Endothelial cell of umbilical vein (primary cell): ENCODE data around the gene LRRC32. TPM values are rescaled to one million over a fixed set of nuclear protein-coding genes. Genes with fewer than 3 reads are reported as not detected.

Experiments used
- BruUV-seq: library from RNA; stranded (reverse); fragments of 400-500 nt; replicated peaks from 2 replicates; lab custom pipeline; 2021; lab: Mats Ljungman, UMichigan
- CTCF ChIA-PET: fragments of 300-600, 350-600 bp; sonication (Branson Sonifier 250); formaldehyde crosslinking; loops from one replicate; lab custom pipeline; 2021; ENCODE audit warnings: antibody characterized with exemption, inconsistent platforms; lab: Charles Lee
- POLR2A ChIA-PET: fragments of 300-600, 350-600 bp; sonication (Branson Sonifier 250); formaldehyde crosslinking; loops from one replicate; lab custom pipeline; 2021; ENCODE audit warnings: antibody characterized with exemption, inconsistent platforms; lab: Charles Lee
- DNase-seq: peaks from one replicate; pipeline ENCODE4 v3.0.0-alpha.2; 2011; ENCODE audit warnings: low read depth, low spot score
- FAIRE-seq: peaks from 2 replicates; lab custom pipeline; 2011; peaks lifted over from hg19 to GRCh38; lab: Jason Lieb, UNC
- H2AFZ ChIP-seq: 2 replicates; pipeline ENCODE4 v1.6.0; 2012; ENCODE audit warnings: low read depth, low read length, control low read depth, inconsistent platforms
- H3K27ac ChIP-seq: 2 replicates; pipeline ENCODE4 v1.5.1; 2011; ENCODE audit warnings: low read depth, mild to moderate bottlenecking, control low read depth, low read length, moderate library complexity; ENCODE audit not compliant: insufficient read depth
- H3K27me3 ChIP-seq, 2 experiments: 2 replicates each; pipeline versions ENCODE4 v1.6.0 to v1.6.1; 2011; ENCODE audit warnings: low read length in 2 of 2, mixed read lengths in 1 of 2; ENCODE audit not compliant: control insufficient read depth in 2 of 2, insufficient read depth in 2 of 2
- H3K36me3 ChIP-seq, 2 experiments: 2 replicates in 1 of 2; 3 replicates in 1 of 2; pipeline ENCODE4 v1.5.1; 2011; ENCODE audit warnings: low read length in 2 of 2, mild to moderate bottlenecking in 1 of 2, moderate library complexity in 1 of 2; ENCODE audit not compliant: control insufficient read depth in 2 of 2, insufficient read depth in 2 of 2; ENCODE audit errors: extremely low read depth in 1 of 2
- H3K4me1 ChIP-seq: 3 replicates; pipeline ENCODE4 v1.5.1; 2011; ENCODE audit warnings: mild to moderate bottlenecking, low read length; ENCODE audit not compliant: control insufficient read depth, insufficient read depth; ENCODE audit errors: extremely low read depth
- H3K4me2 ChIP-seq: 2 replicates; pipeline ENCODE4 v1.6.1; 2011; ENCODE audit warnings: low read length, control low read depth, mixed read lengths; ENCODE audit not compliant: insufficient read depth
- H3K4me3 ChIP-seq, 3 experiments: fragments of 200-600 bp in 1 of 3; sonication (generic), shearing (Covaris generic) in 1 of 3; replicated peaks in 1 of 3; 2 replicates each; pipeline ENCODE4 v1.5.1; 2011 to 2016; ENCODE audit warnings: control low read depth in 3 of 3, low read length in 3 of 3, mild to moderate bottlenecking in 2 of 3, inconsistent platforms in 1 of 3, low read depth in 1 of 3, moderate library complexity in 1 of 3; ENCODE audit not compliant: insufficient read depth in 1 of 3
- H3K79me2 ChIP-seq: 2 replicates; pipeline ENCODE4 v1.6.0; 2012; ENCODE audit warnings: low read length, inconsistent platforms; ENCODE audit not compliant: control insufficient read depth, insufficient read depth
- H3K9ac ChIP-seq: replicated peaks from 2 replicates; pipeline ENCODE3; 2011; ENCODE audit warnings: low read length, control low read depth; ENCODE audit not compliant: insufficient read depth; ENCODE audit errors: extremely low read depth
- H3K9me1 ChIP-seq: replicated peaks from 3 replicates; pipeline ENCODE4 v1.6.0; 2011; ENCODE audit warnings: mild to moderate bottlenecking, low read length; ENCODE audit not compliant: control insufficient read depth, insufficient read depth; ENCODE audit errors: extremely low read depth
- H3K9me3 ChIP-seq: replicated peaks from 2 replicates; pipeline ENCODE4 v1.5.1; 2012; ENCODE audit warnings: low read length, inconsistent platforms; ENCODE audit not compliant: control insufficient read depth, insufficient read depth
- H4K20me1 ChIP-seq: replicated peaks from 2 replicates; pipeline ENCODE3; 2011; ENCODE audit warnings: mild to moderate bottlenecking, low read length; ENCODE audit not compliant: control insufficient read depth, insufficient read depth; ENCODE audit errors: extremely low read depth
- CTCF ChIP-seq, 2 donors: IDR thresholded peaks; 1 replicate in 1 of 2; 2 replicates in 1 of 2; pipeline ENCODE4 v1.5.1; 2011; ENCODE audit warnings: low read length in 2 of 2, mild to moderate bottlenecking in 2 of 2, moderate library complexity in 2 of 2, control low read depth in 1 of 2, inconsistent platforms in 1 of 2, low read depth in 1 of 2; ENCODE audit not compliant: insufficient read depth in 1 of 2; ENCODE audit errors: extremely low read depth in 1 of 2
- EZH2 ChIP-seq: IDR thresholded peaks from 2 replicates; pipeline ENCODE4 v1.6.1; 2012; ENCODE audit warnings: borderline replicate concordance, low read depth, mild to moderate bottlenecking, moderate library complexity, low read length, inconsistent platforms; ENCODE audit not compliant: severe bottlenecking
- FOS ChIP-seq: IDR thresholded peaks from 2 replicates; pipeline ENCODE4 v1.6.1; 2011; ENCODE audit warnings: mild to moderate bottlenecking, low read length, moderate library complexity, borderline replicate concordance; ENCODE audit not compliant: insufficient read depth
- GATA2 ChIP-seq: IDR thresholded peaks from 2 replicates; pipeline ENCODE4 v1.7.0; 2011; ENCODE audit warnings: low read depth, mild to moderate bottlenecking, moderate library complexity, mixed read lengths, low read length; ENCODE audit not compliant: insufficient read length, insufficient read depth
- JUN ChIP-seq: IDR thresholded peaks from 2 replicates; pipeline ENCODE4 v1.6.1; 2011; ENCODE audit warnings: borderline replicate concordance, low read depth; ENCODE audit not compliant: insufficient read length, insufficient read depth
- MYC ChIP-seq: IDR thresholded peaks from one replicate; pipeline ENCODE4 v1.6.1; 2011; ENCODE audit warnings: mild to moderate bottlenecking, low read depth, low read length
- POLR2A ChIP-seq: IDR thresholded peaks from 2 replicates; pipeline ENCODE4 v1.6.1; 2012; ENCODE audit warnings: low read depth, mild to moderate bottlenecking, control low read depth, low read length
- POLR2AphosphoS5 ChIP-seq: IDR thresholded peaks from 2 replicates; pipeline ENCODE4 v1.6.1; 2012; ENCODE audit warnings: low read depth, mild to moderate bottlenecking, control low read depth, low read length, moderate library complexity; ENCODE audit not compliant: insufficient read depth
- dilution Hi-C: fragments of 300-500 bp; cut with MboI; formaldehyde crosslinking; loops from one replicate; pipeline ENCODE4 v1.15.0; 2019; ENCODE audit warnings: low sequenced_read_pairs; ENCODE audit not compliant: extremely low pct_ligation_motif_present
- intact Hi-C: fragments of 100-400 bp; cut with micrococcal nuclease; formaldehyde crosslinking; loops from one replicate; pipeline ENCODE4 v1.10.0; 2022
- polyA plus RNA-seq, 4 experiments: library from polyadenylated mRNA; depleted of rRNA in 3 of 4; stranded (reverse) in 3 of 4; unstranded in 1 of 4; fragments of >200 nt; gene quantifications; 2 replicates each; pipeline versions ENCODE4 v1.2.1 to v1.2.3, GENCODE V29; 2011 to 2012; ENCODE audit warnings: missing spikeins in 1 of 4
- total RNA-seq: library from RNA; stranded (reverse); gene quantifications from 2 replicates; pipeline ENCODE4 v1.2.3, GENCODE V29; 2021
- TF ChIP-seq, protein P1 (sequence below): IDR thresholded peaks from 2 replicates; pipeline ENCODE4 v1.6.1; 2011; ENCODE audit not compliant: insufficient read depth, insufficient read length

The LRRC32 gene
- total and polyA plus RNA-seq, 2 donors (not counting 3 experiments of a cell fraction or from before 2014, with no cell fraction given) = 77.2 to 117 TPM

GRCh38 chr11:76641905-76642304, 28.6 kb downstream of the LRRC32 start:
- Histone ChIP-seq H3K27ac (no peak overlapping the region), H3K9me1 (no peaks in the 10 kb centered on the region), H4K20me1 (no peaks in the 10 kb centered on the region), H2AFZ (no peak overlapping the region), H3K4me1 (peaks cover 13% of the 10 kb centered on the region), H3K36me3 (no peaks in the 10 kb centered on the region), H3K79me2 (no peaks in the 10 kb centered on the region), H3K4me2 (no peak overlapping the region), H3K9ac (no peak overlapping the region), H3K27me3 (peaks cover 3 to 9% of the 10 kb centered on the region in 2 experiments), H3K4me3 (no peak overlapping the region), H3K9me3 (no peaks in the 10 kb centered on the region)
- dilution Hi-C loops = no loop called here
- TF ChIP-seq, protein P1, sequence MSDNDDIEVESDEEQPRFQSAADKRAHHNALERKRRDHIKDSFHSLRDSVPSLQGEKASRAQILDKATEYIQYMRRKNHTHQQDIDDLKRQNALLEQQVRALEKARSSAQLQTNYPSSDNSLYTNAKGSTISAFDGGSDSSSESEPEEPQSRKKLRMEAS = no peak
- TF ChIP-seq POLR2AphosphoS5 = no peak
- no peak for TF ChIP-seq JUN
- no peak for TF ChIP-seq CTCF (IDR thresholded peaks at IDR 0.05; ENCODE audit: extremely low read depth in 1 of 2, insufficient read depth in 1 of 2, low read depth in 1 of 2, low read length in 2 of 2)
- TF ChIP-seq FOS = no peak
- TF ChIP-seq GATA2 = no peak
- TF ChIP-seq POLR2A = no peak
- TF ChIP-seq EZH2 = no peak
- TF ChIP-seq MYC = no peak
- DNase-seq (no peak), FAIRE-seq (no peak)
- intact Hi-C loops = no loop called here
- ChIA-PET POLR2A (no interaction called here), CTCF (no interaction called here)
- BruUV-seq = no TSS peak
